ENCODE measurements around the gene STARD8.
"Not testable (repeated sequence)": the region's sequence is repeated elsewhere in the genome, so short reads cannot be mapped to it uniquely, and the experiment has no call there.

STARD8 gene

GRCh38 chrX:68735266-68735665, 87.8 kb downstream of the STARD8 start:
- TF ChIP-seq CTCF (IDR thresholded peaks at IDR 0.05; ENCODE audit: low read depth, low read length), result no peak
- H3K4me3 ChIP-seq (ENCODE audit: low read depth, low read length), result no peak overlapping the region

GRCh38 chrX:68741864-68742263, 94.4 kb downstream of the STARD8 start:
- not testable (repeated sequence) for H3K4me3 ChIP-seq (ENCODE audit: low read depth, low read length)

- no peak overlapping the region for H3K4me3 ChIP-seq (ENCODE audit: low read depth, low read length)
- no peak for TF ChIP-seq CTCF (IDR thresholded peaks at IDR 0.05; ENCODE audit: low read depth, low read length)
These were observed 96.3 kb downstream of the STARD8 start for GRCh38 chrX:68743754-68744153.

GRCh38 chrX:68746988-68747387, 99.5 kb downstream of the STARD8 start:
- H3K4me3 ChIP-seq (ENCODE audit: low read depth, low read length), result no peak overlapping the region
- no peak for TF ChIP-seq CTCF (IDR thresholded peaks at IDR 0.05; ENCODE audit: low read depth, low read length)

GRCh38 chrX:68748030-68748429, 100.6 kb downstream of the STARD8 start:
- no peak for TF ChIP-seq CTCF (IDR thresholded peaks at IDR 0.05; ENCODE audit: low read depth, low read length)
- H3K4me3 ChIP-seq (ENCODE audit: low read depth, low read length), result no peak overlapping the region

GRCh38 chrX:68749426-68749825, 102.0 kb downstream of the STARD8 start:
- no peak overlapping the region for H3K4me3 ChIP-seq (ENCODE audit: low read depth, low read length)
- TF ChIP-seq CTCF (IDR thresholded peaks at IDR 0.05; ENCODE audit: low read depth, low read length), result no peak

- TF ChIP-seq CTCF (IDR thresholded peaks at IDR 0.05; ENCODE audit: low read depth, low read length), result no peak
- H3K4me3 ChIP-seq (ENCODE audit: low read depth, low read length), result no peak overlapping the region
These were observed 102.8 kb downstream of the STARD8 start for GRCh38 chrX:68750316-68750715.

- TF ChIP-seq CTCF (IDR thresholded peaks at IDR 0.05; ENCODE audit: low read depth, low read length), result no peak
These were observed 103.9 kb downstream of the STARD8 start for GRCh38 chrX:68751372-68751771.

More at GRCh38 chrX:68751372-68751771, 103.9 kb downstream of the STARD8 start:
- no peak overlapping the region for H3K4me3 ChIP-seq (ENCODE audit: low read depth, low read length)
